ENCODE measurements around the gene TMEM72. TPM values are rescaled to one million over a fixed set of nuclear protein-coding genes. Genes with fewer than 3 reads are reported as not detected.
A peak's percentile ranks its signal among the peaks of the same experiment; 100 is the strongest.

Gene TMEM72
- total and polyA plus RNA-seq, 2 of the 13 experiments (the other 11 are each of a cell fraction or from before 2014, with no cell fraction given), result 0.04 TPM; not detected in 1

DNA sequence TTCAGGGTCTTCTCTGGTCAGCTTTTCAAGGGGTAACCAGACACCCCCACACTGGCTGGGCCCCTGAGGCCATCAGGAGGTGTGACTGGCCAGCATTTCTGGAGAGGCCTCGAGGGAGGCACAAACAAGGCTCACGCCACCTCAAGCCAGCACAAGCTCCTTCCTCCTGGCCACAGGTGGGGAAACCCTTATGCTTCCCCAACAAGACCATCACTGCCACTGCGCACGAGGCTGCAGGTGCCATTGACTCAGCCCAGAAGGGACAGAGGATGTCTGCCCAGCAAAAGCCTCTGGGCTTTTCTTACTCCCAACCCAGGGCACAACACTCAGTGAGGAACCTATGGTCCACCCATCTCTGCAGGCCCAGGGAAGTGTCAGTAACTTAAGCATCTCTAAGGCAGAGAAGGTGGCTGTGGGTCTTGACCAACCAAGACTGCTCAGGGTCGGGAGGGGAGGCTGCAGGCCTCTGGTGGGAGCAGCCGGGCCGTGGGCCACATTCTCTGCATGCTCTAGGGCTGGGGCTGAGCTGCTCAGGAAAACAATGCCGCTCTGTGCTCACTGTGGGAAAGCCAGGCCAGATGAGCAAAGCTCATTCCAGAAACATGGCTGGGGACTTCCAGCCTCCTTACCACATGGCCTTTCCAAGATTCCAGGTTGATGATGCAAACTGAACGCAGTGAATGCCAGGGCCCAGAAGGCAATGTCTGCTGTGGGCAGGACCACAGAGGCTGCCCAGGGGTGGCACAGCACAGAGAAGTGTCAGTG is 24.2 kb downstream of the TMEM72 start (continued):
- TF ChIP-seq, protein P1, sequence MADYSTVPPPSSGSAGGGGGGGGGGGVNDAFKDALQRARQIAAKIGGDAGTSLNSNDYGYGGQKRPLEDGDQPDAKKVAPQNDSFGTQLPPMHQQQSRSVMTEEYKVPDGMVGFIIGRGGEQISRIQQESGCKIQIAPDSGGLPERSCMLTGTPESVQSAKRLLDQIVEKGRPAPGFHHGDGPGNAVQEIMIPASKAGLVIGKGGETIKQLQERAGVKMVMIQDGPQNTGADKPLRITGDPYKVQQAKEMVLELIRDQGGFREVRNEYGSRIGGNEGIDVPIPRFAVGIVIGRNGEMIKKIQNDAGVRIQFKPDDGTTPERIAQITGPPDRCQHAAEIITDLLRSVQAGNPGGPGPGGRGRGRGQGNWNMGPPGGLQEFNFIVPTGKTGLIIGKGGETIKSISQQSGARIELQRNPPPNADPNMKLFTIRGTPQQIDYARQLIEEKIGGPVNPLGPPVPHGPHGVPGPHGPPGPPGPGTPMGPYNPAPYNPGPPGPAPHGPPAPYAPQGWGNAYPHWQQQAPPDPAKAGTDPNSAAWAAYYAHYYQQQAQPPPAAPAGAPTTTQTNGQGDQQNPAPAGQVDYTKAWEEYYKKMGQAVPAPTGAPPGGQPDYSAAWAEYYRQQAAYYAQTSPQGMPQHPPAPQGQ (CRISPR knock-in tag; IDR thresholded peaks at IDR 0.05; ENCODE audit: borderline replicate concordance), result no peak
- TF ChIP-seq ATF4 (CRISPR knock-in tag; IDR thresholded peaks at IDR 0.05) (peak in 1 of 2 experiments; percentile 88; a peak in 2 of 4 replicates), ZNF704 (CRISPR knock-in tag; IDR thresholded peaks at IDR 0.05; ENCODE audit: borderline replicate concordance) (no peak), ZNF44 (CRISPR knock-in tag; IDR thresholded peaks at IDR 0.05) (no peak), IRF2 (CRISPR knock-in tag; IDR thresholded peaks at IDR 0.05) (peak; percentile 81; the same call in 1 of the 2 replicates), BRF2 (CRISPR knock-in tag; IDR thresholded peaks at IDR 0.05) (peak; percentile 81), ZNF10 (CRISPR knock-in tag; IDR thresholded peaks at IDR 0.05; ENCODE audit: borderline replicate concordance, low read depth) (no peak), PRDM15 (CRISPR knock-in tag; IDR thresholded peaks at IDR 0.05) (no peak), ZNF335 (CRISPR knock-in tag; IDR thresholded peaks at IDR 0.05) (peak; percentile 44; the same call in 1 of the 2 replicates), IRX3 (CRISPR knock-in tag; IDR thresholded peaks at IDR 0.05; ENCODE audit: borderline replicate concordance, low read depth) (no peak), ZNF800 (CRISPR knock-in tag; IDR thresholded peaks at IDR 0.05) (no peak), ATM (IDR thresholded peaks at IDR 0.05; ENCODE audit: borderline replicate concordance) (no peak), ZNF30 (CRISPR knock-in tag; IDR thresholded peaks at IDR 0.05) (no peak)
- TF ChIP-seq, protein P2, sequence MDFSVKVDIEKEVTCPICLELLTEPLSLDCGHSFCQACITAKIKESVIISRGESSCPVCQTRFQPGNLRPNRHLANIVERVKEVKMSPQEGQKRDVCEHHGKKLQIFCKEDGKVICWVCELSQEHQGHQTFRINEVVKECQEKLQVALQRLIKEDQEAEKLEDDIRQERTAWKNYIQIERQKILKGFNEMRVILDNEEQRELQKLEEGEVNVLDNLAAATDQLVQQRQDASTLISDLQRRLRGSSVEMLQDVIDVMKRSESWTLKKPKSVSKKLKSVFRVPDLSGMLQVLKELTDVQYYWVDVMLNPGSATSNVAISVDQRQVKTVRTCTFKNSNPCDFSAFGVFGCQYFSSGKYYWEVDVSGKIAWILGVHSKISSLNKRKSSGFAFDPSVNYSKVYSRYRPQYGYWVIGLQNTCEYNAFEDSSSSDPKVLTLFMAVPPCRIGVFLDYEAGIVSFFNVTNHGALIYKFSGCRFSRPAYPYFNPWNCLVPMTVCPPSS (IDR thresholded peaks at IDR 0.05), result no peak
